ENCODE results near the gene SEC23B. TPM values are rescaled to one million over a fixed set of nuclear protein-coding genes. Genes with fewer than 3 reads are reported as not detected.

SEC23B gene
- total and polyA plus RNA-seq, 2 of the 4 experiments (the other 2 are of a cell fraction) = 51.5 to 78.9 TPM

DNA sequence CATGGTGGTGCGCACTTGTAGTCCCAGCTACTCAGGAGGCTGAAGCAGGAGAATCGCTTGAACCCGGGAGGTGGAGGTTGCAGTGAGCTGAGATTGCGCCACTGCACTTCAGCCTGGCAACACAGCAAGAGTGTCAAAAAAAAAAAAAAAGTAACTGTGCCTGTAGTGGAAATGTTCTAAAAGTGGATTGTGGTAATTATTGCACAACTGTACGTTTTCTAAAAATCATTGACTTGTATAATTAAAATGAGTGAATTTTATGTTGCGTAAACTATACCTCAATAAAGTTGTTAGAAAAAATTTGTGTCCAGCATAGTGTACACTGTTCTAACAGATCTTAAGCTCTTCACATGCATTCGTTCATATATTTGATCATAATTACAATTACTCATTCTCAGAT lies 5.5 kb downstream of the SEC23B start:
- H4K91ac ChIP-seq (ENCODE audit: insufficient read depth, low read depth, low read length) = no peak overlapping the region
- peaks cover 12 to 20% of the 10 kb centered on the region in 2 experiments for H3K79me1 ChIP-seq (ENCODE audit: low read depth in 1 of 2, low read length in 2 of 2)
- no peak overlapping the region for H2BK120ac ChIP-seq (ENCODE audit: low read depth, low read length)
- no peak overlapping the region for H2AK5ac ChIP-seq (ENCODE audit: low read depth, low read length)
- ChIA-PET CTCF (interaction anchor here (0.6 kb wide), 1 partner anchor 39 kb away, joined by 6 read pairs; no protein-coding TSS in a partner anchor), POLR2A (ENCODE audit: unreplicated experiment) (no interaction called here)
- no peak overlapping the region for H3K9ac ChIP-seq (ENCODE audit: low read depth, low read length)
- TF ChIP-seq MAFK (IDR thresholded peaks at IDR 0.05; ENCODE audit: low read depth, low read length) (no peak), CEBPB (IDR thresholded peaks at IDR 0.05; ENCODE audit: low read depth, low read length) (peak; percentile 55; the same call in 1 of the 2 replicates)
- H4K8ac ChIP-seq (ENCODE audit: low read depth in 2 of 2, low read length in 2 of 2) = no peak overlapping the region
- H3K9me1 ChIP-seq (ENCODE audit: insufficient read depth, low read length) = peaks cover 3% of the 10 kb centered on the region; the same call in 1 of the 2 replicates
- no peak overlapping the region for H2AK9ac ChIP-seq (replicated peaks; ENCODE audit: low read depth, low read length, poor library complexity)
- H3K4me3 ChIP-seq (ENCODE audit: insufficient read depth, low read depth, low read length) = no peak overlapping the region
- 0 out of 2 replicates have a peak, but pooled peaks cover 2% of the 10 kb centered on the region for H3K4me1 ChIP-seq (ENCODE audit: control insufficient read depth, insufficient read depth, low read length)
- H4K5ac ChIP-seq (ENCODE audit: low read depth, low read length) = no peak overlapping the region
- dilution Hi-C loops (cut with HindIII; ENCODE audit: low sequenced_read_pairs, unreplicated experiment) (no loop called here), intact Hi-C loops (cut with micrococcal nuclease) (loop anchor here (5.0 kb wide), 1 partner anchor 44 kb away; no protein-coding TSS in a partner anchor), in situ Hi-C loops (cut with MboI; ENCODE audit: low sequenced_read_pairs) (no loop called here)
- no peak overlapping the region for H3K23ac ChIP-seq (ENCODE audit: low read depth, low read length)
- no peak overlapping the region for H3K14ac ChIP-seq (replicated peaks; ENCODE audit: low read depth, low read length)
- H2AFZ ChIP-seq (replicated peaks; ENCODE audit: low read length, poor library complexity) = no peak overlapping the region
- no peaks in the 10 kb centered on the region for H3K9me3 ChIP-seq (ENCODE audit: control insufficient read depth, insufficient read depth, low read length)
- no peak overlapping the region for H3K4me2 ChIP-seq (ENCODE audit: low read depth, low read length)
- H4K20me1 ChIP-seq (ENCODE audit: insufficient read depth, low read length) = no peaks in the 10 kb centered on the region
- no peak overlapping the region for H3K56ac ChIP-seq (ENCODE audit: extremely low read depth, insufficient read depth, low read length)
- no peak overlapping the region for H2BK15ac ChIP-seq (ENCODE audit: low read depth, low read length)
- no peak overlapping the region for H2BK5ac ChIP-seq (ENCODE audit: low read depth, low read length, poor library complexity, severe bottlenecking)
- WGBS, 2 experiments (ENCODE audit: extremely low coverage in 2 of 2, insufficient read length in 1 of 2) = 94% methylated on average over 3 of the region's 7 CpGs; no CpG with 5 or more reads in 1 of the 2 experiments
- no peak overlapping the region for H3K27ac ChIP-seq (ENCODE audit: insufficient read depth, low read length)
- no peak for DNase-seq
- BruUV-seq (replicated peaks) = no TSS peak
- H2BK20ac ChIP-seq (ENCODE audit: low read depth, low read length) = no peak overlapping the region
- no peak overlapping the region for H3K4ac ChIP-seq (ENCODE audit: low read depth, low read length)
- H3K18ac ChIP-seq (ENCODE audit: low read depth, low read length) = no peak overlapping the region
- H3K36me3 ChIP-seq (ENCODE audit: control insufficient read depth, insufficient read depth, low read length) = peaks cover 15% of the 10 kb centered on the region
- no peak for ATAC-seq (ENCODE audit: low read depth)
- H3K27me3 ChIP-seq (ENCODE audit: control insufficient read depth, insufficient read depth, low read length) = no peaks in the 10 kb centered on the region

Data from IMR-90 (cell line).